Prostate gland (tissue), 2 donors: ENCODE measurements around the gene ARFGAP2. TPM values are rescaled to one million over a fixed set of nuclear protein-coding genes. Genes with fewer than 3 reads are reported as not detected.

Experiments
- DNase-seq: peaks from one replicate; pipeline ENCODE4 v3.0.0-alpha.2; 2019; ENCODE audit warnings: low spot score
- H3K27ac ChIP-seq, 2 donors: fragments of 200-600 bp; sonication (generic); 2 replicates each; pipeline ENCODE4 v1.5.1; 2017 to 2019
- H3K27me3 ChIP-seq: fragments of 200-600 bp; sonication (generic); replicated peaks from 2 replicates; pipeline ENCODE4 v1.5.1; 2019; ENCODE audit not compliant: insufficient read depth
- H3K36me3 ChIP-seq, 2 donors: fragments of 200-600 bp; sonication (generic); 1 replicate in 1 of 2; 2 replicates in 1 of 2; pipeline versions ENCODE4 v1.5.1 to v1.8.1; 2017 to 2019
- H3K4me1 ChIP-seq: fragments of 200-600 bp; sonication (generic); replicated peaks from 2 replicates; pipeline ENCODE4 v1.5.1; 2019
- H3K4me3 ChIP-seq, 2 donors: fragments of 200-600 bp; sonication (generic); 2 replicates each; pipeline ENCODE4 v1.5.1; 2017 to 2019
- H3K9me3 ChIP-seq: fragments of 200-600 bp; sonication (generic); 2 replicates; pipeline ENCODE4 v1.5.1; 2017
- POLR2A ChIP-seq: fragments of 450-650 bp; IDR thresholded peaks from one replicate; pipeline ENCODE4 v1.6.1; 2016; ENCODE audit warnings: antibody characterized with exemption, mild to moderate bottlenecking
- POLR2AphosphoS5 ChIP-seq: sonication (generic); formaldehyde crosslinking; IDR thresholded peaks from one replicate; pipeline ENCODE4 v1.6.1; 2017; ENCODE audit warnings: antibody characterized with exemption
- WGBS: methylation state at CpG from one replicate; pipeline ENCODE4 v1.1.5; 2018; 5-methylcytosine and 5-hydroxymethylcytosine counted together
- intact Hi-C: fragments of 100-400 bp; cut with DNase I; formaldehyde crosslinking; loops from one replicate; pipeline ENCODE4 v1.14.2; 2022
- total RNA-seq, 2 donors: library from RNA; depleted of rRNA; stranded (reverse); fragments of >200 nt; gene quantifications; one replicate each; pipeline ENCODE4 v1.1.0, GENCODE V29; 2016
- TF ChIP-seq, protein P1 (sequence below), 4 experiments: fragments of 200-600 bp in 2 of 4; fragments of 450-650 bp in 2 of 4; sonication (generic) in 2 of 4; IDR thresholded peaks; 1 replicate in 3 of 4; 2 replicates in 1 of 4; pipeline ENCODE4 v1.5.1; 2016 to 2019; ENCODE audit warnings: antibody characterized with exemption in 4 of 4, mild to moderate bottlenecking in 2 of 4, moderate library complexity in 2 of 4

ARFGAP2 gene
- total RNA-seq, 2 donors from 2014 or later, result 111 to 146 TPM

DNA sequence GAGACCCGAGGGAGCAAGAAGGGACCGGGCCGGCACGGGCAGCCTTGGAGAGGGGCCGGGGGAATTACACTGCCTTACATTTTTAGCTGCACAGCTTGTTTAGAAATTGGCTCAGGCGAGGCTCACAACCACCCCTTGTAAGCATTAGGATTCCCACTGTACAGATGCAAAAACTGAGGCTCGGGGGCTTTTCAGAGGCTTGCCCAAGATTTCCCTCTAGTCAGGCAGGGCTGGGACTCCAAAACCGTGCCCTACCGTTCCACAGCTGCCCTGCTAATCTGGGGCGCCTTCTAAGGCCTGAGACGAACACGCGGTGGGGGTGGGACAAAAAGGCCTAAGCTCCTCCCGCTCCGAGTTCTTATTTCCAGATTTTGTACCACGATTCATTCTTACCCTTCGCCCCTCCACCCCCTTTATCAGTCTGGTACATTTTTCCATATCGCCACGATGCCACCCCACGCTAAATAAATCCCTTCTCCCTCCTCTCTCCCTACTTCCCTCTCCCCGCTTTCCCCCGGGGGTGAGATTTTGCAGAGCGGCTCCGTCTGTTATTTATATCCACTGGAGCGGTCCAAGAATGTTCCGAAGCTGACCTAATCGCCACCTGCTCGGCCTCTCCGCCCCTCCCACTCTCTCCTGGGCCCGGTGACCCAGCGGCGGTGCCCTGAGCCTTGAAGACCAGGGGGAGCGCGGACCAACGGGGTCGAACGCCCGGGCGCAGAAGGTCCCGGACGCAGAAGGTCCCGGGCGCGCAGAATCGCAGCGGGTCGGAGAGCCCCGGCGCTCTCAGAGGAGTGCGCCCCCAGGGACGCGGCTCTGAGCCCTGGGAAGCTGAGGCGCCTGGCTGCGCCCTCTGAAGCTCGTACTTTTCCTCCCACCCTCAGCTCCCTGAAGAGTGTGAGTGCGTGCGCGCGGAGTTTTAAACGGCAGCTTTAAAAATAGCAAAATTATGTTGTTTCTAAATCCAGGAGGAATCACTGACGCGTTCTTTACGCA lies 10.3 kb upstream of the ARFGAP2 start:
- Histone ChIP-seq H3K4me3 (peak overlapping the region; percentile 91), H3K36me3 (no peaks in the 10 kb centered on the region), H3K27me3 (no peaks in the 10 kb centered on the region), H3K27ac (peak overlapping the region; percentile 91 to 94), H3K4me1 (peaks cover 7% of the 10 kb centered on the region), H3K9me3 (no peaks in the 10 kb centered on the region)
- intact Hi-C loops, result loop anchor here (1.0 kb wide), 1 partner anchor 27 kb away; the partner anchor contains the start of gene DDB2
- TF ChIP-seq POLR2A, result no peak
- TF ChIP-seq, protein P1, sequence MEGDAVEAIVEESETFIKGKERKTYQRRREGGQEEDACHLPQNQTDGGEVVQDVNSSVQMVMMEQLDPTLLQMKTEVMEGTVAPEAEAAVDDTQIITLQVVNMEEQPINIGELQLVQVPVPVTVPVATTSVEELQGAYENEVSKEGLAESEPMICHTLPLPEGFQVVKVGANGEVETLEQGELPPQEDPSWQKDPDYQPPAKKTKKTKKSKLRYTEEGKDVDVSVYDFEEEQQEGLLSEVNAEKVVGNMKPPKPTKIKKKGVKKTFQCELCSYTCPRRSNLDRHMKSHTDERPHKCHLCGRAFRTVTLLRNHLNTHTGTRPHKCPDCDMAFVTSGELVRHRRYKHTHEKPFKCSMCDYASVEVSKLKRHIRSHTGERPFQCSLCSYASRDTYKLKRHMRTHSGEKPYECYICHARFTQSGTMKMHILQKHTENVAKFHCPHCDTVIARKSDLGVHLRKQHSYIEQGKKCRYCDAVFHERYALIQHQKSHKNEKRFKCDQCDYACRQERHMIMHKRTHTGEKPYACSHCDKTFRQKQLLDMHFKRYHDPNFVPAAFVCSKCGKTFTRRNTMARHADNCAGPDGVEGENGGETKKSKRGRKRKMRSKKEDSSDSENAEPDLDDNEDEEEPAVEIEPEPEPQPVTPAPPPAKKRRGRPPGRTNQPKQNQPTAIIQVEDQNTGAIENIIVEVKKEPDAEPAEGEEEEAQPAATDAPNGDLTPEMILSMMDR (IDR thresholded peaks at IDR 0.05), result peak in 2 of 4 experiments; percentile 1 to 23
- WGBS, result 1% methylated on average over 50 of the region's 63 CpGs
- DNase-seq, result no peak

DNA sequence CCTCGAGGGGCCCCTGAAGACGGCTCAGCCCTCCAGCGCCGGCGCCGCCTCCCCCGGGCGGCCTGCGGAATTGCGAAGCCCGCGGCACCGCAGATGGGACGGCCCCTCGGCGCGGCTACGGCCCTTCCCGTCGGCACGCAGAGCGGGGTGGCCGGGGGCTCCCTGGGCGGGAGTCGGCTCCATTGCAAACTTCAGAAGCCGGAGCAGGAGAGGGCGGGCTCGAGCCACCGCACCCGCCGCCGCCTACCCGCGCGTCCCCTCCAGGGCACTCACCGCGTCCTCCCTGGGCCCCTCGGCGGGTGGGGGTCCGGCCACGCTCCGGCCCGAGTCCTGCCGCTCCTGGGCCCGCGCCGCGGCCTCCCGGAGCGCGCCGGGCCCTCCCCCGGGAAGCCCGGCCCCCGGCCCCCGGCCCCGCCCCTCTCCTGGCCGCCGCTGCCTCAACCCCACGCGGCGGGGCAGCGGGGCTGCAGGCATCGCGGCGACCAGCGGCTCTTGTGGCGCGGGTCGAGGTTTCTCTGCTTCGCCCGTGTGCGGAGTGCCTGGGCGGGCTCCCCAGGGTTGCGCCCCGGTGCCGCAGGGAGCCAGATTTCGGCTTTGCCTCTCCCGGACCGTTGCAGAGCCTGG lies 9.5 kb upstream of the ARFGAP2 start, which contains the start of gene PACSIN3:
Gene PACSIN3 (minus strand): TSS at position 359 of the 624 bp plus-strand sequence. CDS start 3,707 bp downstream, outside the sequence.
- Histone ChIP-seq H3K9me3 (no peaks in the 10 kb centered on the region), H3K36me3 (peaks cover 0 to 2% of the 10 kb centered on the region in 2 donors), H3K27me3 (no peaks in the 10 kb centered on the region), H3K4me3 (peak within 1 kb of the TSS; percentile 91), H3K4me1 (peaks cover 7% of the 10 kb centered on the region), H3K27ac (peak within 1 kb of the TSS; percentile 91 to 94)
- no peak for TF ChIP-seq POLR2AphosphoS5
- TF ChIP-seq, protein P1 (IDR thresholded peaks at IDR 0.05), result peak in 2 of 4 experiments; percentile 33 to 35
- TF ChIP-seq POLR2A, result peak; percentile 64
- WGBS, result under 1% methylated on average over 58 of the region's 80 CpGs
- intact Hi-C loops, result no loop called here
- no peak for DNase-seq

DNA sequence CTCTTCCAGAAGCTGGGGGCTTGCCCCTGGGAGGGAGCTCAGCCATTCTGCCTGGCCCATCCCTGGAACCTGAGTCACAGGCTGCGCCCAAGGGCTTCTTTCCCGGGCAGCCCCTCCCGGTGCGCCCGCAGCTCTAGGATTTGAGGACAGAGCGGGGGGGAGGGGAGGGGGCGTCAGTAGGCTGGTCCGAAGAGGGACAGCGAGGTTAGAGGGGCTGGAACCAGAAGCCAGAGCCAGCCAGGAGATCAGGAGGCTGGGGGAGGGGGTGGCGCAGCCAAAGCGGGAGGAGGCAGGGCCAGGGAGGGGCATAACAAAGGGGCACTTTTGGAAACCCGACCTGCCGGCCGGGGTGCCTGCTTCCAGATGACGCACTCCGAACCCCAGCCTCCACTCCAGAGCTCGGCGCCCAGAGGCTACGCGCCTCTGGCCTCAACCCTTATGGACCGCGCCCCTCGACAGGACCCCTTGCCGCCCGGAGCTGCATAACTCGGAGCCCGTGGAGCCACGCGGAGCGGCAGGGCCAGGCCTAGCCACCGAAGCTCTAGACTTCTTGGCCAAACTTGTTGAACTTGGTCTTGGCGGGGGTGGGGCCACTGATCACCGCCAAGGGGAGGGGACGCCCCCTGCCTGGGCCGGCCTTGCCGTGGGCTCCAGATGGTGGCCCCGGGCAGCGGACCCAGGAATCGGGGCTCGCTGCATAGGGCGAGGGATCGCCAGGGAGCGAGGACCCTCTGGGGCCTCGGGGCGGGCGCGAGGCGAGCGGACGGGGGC lies 8.8 kb upstream of the ARFGAP2 start:
- peak; percentile 69 for DNase-seq
- H3K4me3 ChIP-seq, result peak overlapping the region; percentile 91
- TF ChIP-seq POLR2A, result peak; percentile 70
- peak; percentile 66 for TF ChIP-seq POLR2AphosphoS5
- TF ChIP-seq, protein P1 (IDR thresholded peaks at IDR 0.05), result no peak
- H3K4me1 ChIP-seq, result peaks cover 7% of the 10 kb centered on the region
- H3K27me3 ChIP-seq, result no peaks in the 10 kb centered on the region
- no peaks in the 10 kb centered on the region for H3K9me3 ChIP-seq
- H3K36me3 ChIP-seq, result peaks cover 0 to 3% of the 10 kb centered on the region in 2 donors
- peak overlapping the region; percentile 91 to 94 for H3K27ac ChIP-seq
- 4% methylated on average over 50 of the region's 50 CpGs for WGBS
- intact Hi-C loops, result no loop called here

DNA sequence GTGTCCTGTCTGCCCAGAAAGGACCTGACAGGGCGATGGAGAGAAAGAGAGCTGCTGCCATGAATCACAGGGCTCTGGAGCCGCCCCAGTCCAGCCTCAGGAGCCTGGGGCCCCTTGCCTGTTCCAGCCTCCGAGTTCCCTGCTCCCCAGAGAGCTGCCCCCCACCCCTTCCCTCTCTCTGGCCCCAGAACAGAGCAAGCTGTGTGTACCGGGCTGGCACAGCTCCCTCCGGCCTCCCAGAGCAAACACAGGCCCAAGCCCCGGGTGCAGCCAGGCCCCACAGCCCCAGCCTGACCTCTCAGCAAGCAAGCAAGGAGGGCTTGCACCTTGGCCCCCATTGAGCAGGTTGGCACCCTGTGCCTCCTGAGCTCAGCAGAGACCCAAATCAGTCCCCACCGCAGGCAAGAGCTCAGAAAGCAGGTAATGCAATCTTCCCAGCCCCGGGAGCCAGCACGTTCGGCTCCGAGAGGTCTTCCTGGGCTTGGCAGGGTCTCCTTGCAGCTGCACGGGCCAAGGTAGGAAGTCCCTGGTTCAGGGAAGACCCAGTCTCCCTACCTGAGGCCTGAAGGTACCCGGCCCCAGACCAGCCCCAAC lies 8.1 kb upstream of the ARFGAP2 start:
- TF ChIP-seq POLR2A (no peak), POLR2AphosphoS5 (no peak)
- TF ChIP-seq, protein P1 (IDR thresholded peaks at IDR 0.05), result no peak
- Histone ChIP-seq H3K4me3 (peak overlapping the region; percentile 91), H3K4me1 (peaks cover 7% of the 10 kb centered on the region), H3K36me3 (peaks cover 0 to 3% of the 10 kb centered on the region in 2 donors), H3K9me3 (no peaks in the 10 kb centered on the region), H3K27me3 (no peaks in the 10 kb centered on the region), H3K27ac (peak overlapping the region; percentile 91 to 94)
- 12% methylated on average over 13 of the region's 13 CpGs for WGBS
- intact Hi-C loops, result no loop called here
- DNase-seq, result no peak
